GM12872 (cell line): ENCODE measurements around the gene PEX26.

Experiments used
- CTCF ChIP-seq: IDR thresholded peaks from 3 replicates; pipeline ENCODE4 v1.5.1; 2011; ENCODE audit warnings: low read depth, mild to moderate bottlenecking, low read length, moderate library complexity; ENCODE audit not compliant: insufficient read depth

The PEX26 gene

GRCh38 chr22:18091916-18092526, 14.2 kb downstream of the PEX26 start:
- no peak for TF ChIP-seq CTCF

- TF ChIP-seq CTCF, result no peak
Observed at GRCh38 chr22:18093661-18094060, 15.9 kb downstream of the PEX26 start.

DNA sequence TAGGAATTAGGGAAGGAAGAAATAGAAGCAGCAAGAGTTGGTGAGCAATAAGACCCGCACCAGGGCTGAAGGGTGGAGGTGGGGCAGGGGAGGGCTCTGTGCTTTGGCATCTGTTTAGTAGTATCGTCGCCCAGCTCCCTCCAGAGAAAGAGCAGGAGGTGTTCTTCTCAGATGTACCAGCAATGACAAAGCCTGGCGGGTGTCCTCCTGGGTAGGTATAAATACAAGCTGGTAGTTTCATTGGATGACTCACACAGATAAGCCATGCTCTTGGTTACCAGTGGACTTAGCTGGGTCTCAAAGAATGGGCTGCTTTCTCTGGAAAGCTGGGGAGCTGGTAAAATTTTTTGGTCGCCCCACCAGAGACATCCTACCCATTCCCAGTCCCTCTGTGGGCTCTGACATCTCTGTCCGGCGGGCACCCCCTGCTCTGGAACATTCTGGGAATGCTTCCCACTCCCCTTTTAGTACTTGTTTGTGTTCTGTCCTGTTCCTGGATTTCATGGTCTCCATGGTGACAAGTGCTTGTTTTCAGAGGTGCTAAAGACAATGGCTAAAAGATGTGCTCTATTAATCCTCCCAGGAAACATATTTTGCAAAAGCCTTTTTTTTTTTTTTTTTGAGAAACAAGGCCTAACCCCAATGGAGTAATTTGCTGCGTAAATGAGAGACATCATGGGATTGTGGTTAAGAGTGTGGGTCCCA, 17.5 kb downstream of the PEX26 start:
- TF ChIP-seq CTCF, result no peak

DNA sequence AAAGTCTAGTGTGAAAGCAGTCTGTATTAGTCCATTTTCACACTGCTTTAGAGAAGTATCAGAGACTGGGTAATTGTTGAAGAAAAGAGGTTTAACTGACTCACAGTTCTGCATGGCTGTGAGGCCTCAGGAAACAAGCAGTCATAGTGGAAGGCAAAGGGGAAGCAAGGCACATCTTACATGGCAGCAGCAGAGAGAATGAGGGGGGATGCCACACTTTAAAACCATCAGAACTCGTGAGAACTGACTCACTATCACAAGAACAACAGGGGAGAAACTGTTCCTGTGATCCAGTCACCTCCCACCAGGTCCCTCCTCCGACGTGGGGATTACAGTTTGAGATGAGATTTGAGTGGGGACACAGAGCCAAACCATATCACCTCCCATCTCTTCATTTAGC, 19.0 kb downstream of the PEX26 start:
- no peak for TF ChIP-seq CTCF

GRCh38 chr22:18100781-18101180, 23.0 kb downstream of the PEX26 start:
- TF ChIP-seq CTCF, result no peak

DNA sequence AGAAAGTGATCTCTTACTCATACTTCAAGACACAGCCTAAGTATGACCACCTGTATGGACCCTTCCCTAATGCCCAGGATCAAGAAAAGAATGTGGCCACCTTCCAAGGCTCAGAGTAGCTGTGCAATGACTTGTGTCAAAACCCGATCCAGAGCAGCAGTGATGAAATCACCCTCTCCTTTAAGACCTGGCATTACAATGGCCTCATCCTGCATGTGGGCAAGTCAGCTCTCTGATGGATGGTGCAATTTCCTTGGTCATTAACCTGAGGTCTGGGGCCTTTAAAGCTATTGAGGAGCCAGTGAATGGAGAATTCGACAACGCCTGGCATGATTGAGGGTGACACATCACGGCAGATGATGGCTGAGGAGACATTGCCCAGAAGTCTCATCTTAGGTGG, 23.7 kb downstream of the PEX26 start:
- no peak for TF ChIP-seq CTCF

GRCh38 chr22:18103527-18104269, 25.9 kb downstream of the PEX26 start:
- no peak for TF ChIP-seq CTCF
